Measurements from ENCODE around the gene CACNA2D4. TPM values are rescaled to one million over a fixed set of nuclear protein-coding genes. Genes with fewer than 3 reads are reported as not detected.

Gene CACNA2D4
- polyA plus RNA-seq, 3 donors: 17.8 to 87.7 (median 22.1) TPM

DNA sequence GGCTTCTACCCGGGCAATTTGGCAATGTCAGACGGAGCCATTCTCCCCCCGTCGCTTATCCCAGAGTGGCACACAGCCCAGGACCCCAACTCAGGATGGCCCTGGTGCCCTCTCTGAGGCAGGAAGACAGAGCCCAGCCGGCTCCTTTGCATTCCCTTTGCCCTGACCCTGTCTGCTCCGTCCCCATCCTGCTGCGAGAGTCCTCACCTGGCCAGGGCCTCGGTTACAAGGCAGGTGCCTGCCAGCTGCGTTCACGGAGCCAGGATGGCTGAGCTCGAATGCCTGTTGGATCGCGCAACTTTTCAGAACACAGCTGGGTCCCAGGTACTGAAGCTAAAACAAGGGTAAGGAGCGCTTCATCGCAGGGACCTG lies 79.5 kb downstream of the CACNA2D4 start:
- Histone ChIP-seq H3K4me3 (replicated peaks in 1 of 3; ENCODE audit: low read depth in 2 of 3, low read length in 3 of 3) (no peak overlapping the region), H2AFZ (ENCODE audit: insufficient read depth, low read depth, low read length, poor library complexity, severe bottlenecking) (no peak overlapping the region), H4K20me1 (ENCODE audit: insufficient read depth, low read length) (no peaks in the 10 kb centered on the region), H3K27me3 (ENCODE audit: control insufficient read depth in 2 of 2, insufficient read depth in 2 of 2, low read length in 2 of 2) (no peaks in the 10 kb centered on the region), H3K9me3 (replicated peaks in 1 of 2; ENCODE audit: control insufficient read depth in 1 of 2, insufficient read depth in 1 of 2, low read length in 2 of 2) (no peaks in the 10 kb centered on the region), H3K79me2 (ENCODE audit: insufficient read depth, low read length) (no peaks in the 10 kb centered on the region), H3K27ac (ENCODE audit: low read depth in 1 of 2, low read length in 2 of 2) (no peak overlapping the region), H3K9ac (ENCODE audit: insufficient read depth, low read length, poor library complexity, severe bottlenecking) (no peak overlapping the region), H3K4me2 (replicated peaks; ENCODE audit: extremely low read depth, low read length, poor library complexity, severe bottlenecking) (no peak overlapping the region), H3K4me1 (ENCODE audit: control insufficient read depth in 1 of 2, insufficient read depth in 2 of 2, low read length in 2 of 2) (peaks cover 14 to 22% of the 10 kb centered on the region in 2 donors), H3K36me3 (replicated peaks in 1 of 2; ENCODE audit: control insufficient read depth in 1 of 2, insufficient read depth in 2 of 2, low read length in 2 of 2) (no peaks in the 10 kb centered on the region)
- WGBS (ENCODE audit: insufficient coverage): 96% methylated on average over 15 of the region's 15 CpGs
- no peak for DNase-seq
- Mint-ChIP-seq H3K4me1 (peaks cover 28% of the 10 kb centered on the region), H3K27me3 (ENCODE audit: low read depth in 3 of 3) (peaks cover 3 to 6% (median 5%) of the 10 kb centered on the region in 3 donors), H3K9me3 (peaks cover 0 to 2% (median 0%) of the 10 kb centered on the region in 7 donors), H3K4me3 (no peak overlapping the region), H3K36me3 (no peaks in the 10 kb centered on the region), H3K27ac (no peak overlapping the region)
- TF ChIP-seq, protein P1, sequence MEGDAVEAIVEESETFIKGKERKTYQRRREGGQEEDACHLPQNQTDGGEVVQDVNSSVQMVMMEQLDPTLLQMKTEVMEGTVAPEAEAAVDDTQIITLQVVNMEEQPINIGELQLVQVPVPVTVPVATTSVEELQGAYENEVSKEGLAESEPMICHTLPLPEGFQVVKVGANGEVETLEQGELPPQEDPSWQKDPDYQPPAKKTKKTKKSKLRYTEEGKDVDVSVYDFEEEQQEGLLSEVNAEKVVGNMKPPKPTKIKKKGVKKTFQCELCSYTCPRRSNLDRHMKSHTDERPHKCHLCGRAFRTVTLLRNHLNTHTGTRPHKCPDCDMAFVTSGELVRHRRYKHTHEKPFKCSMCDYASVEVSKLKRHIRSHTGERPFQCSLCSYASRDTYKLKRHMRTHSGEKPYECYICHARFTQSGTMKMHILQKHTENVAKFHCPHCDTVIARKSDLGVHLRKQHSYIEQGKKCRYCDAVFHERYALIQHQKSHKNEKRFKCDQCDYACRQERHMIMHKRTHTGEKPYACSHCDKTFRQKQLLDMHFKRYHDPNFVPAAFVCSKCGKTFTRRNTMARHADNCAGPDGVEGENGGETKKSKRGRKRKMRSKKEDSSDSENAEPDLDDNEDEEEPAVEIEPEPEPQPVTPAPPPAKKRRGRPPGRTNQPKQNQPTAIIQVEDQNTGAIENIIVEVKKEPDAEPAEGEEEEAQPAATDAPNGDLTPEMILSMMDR (IDR thresholded peaks at IDR 0.05): no peak
- intact Hi-C loops (cut with micrococcal nuclease): no loop called here

DNA sequence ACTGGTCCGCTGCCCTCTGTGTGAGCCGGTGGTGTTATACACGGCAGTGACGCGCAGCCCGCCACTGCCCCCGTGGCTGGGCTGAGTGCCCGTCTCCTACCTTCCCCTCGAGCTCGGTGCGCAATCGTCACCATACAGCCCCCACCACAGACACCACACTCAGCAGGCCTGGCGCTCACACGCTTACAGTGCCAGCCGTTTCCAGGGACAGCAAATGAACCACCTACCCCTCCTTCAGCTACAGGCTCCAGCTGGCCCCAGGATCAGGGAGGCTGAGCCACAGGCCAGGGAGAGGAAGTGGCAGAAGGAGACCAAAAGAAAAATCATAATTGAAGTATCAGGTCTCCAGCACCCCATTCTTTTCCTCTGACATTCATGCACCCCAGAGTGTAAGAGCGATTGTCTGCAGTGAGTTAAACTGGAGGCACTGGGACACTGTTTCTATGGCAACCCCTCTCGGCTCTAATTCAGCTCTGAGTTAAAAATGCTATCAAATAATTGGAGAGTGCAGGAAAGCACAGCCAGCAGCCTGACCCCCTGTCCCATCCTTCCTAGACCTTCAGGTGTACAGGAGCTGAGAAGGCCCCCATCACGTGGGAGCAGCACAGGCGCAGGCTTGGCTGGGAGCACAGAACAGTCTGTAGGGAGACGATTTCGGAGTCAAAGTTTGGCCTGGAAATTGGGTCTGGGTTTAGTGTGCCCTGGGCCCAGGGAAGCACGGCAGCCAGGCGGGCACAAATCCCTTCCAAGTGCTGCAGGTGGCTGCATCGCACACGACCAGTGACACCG lies 80.1 kb downstream of the CACNA2D4 start:
- Histone ChIP-seq H3K36me3 (replicated peaks in 1 of 2; ENCODE audit: control insufficient read depth in 1 of 2, insufficient read depth in 2 of 2, low read length in 2 of 2) (no peaks in the 10 kb centered on the region), H3K79me2 (ENCODE audit: insufficient read depth, low read length) (no peaks in the 10 kb centered on the region), H3K4me2 (replicated peaks; ENCODE audit: extremely low read depth, low read length, poor library complexity, severe bottlenecking) (no peak overlapping the region), H3K27ac (ENCODE audit: low read depth in 1 of 2, low read length in 2 of 2) (no peak overlapping the region), H4K20me1 (ENCODE audit: insufficient read depth, low read length) (no peaks in the 10 kb centered on the region), H2AFZ (ENCODE audit: insufficient read depth, low read depth, low read length, poor library complexity, severe bottlenecking) (no peak overlapping the region), H3K4me1 (ENCODE audit: control insufficient read depth in 1 of 2, insufficient read depth in 2 of 2, low read length in 2 of 2) (peaks cover 14 to 22% of the 10 kb centered on the region in 2 donors), H3K4me3 (replicated peaks in 1 of 3; ENCODE audit: low read depth in 2 of 3, low read length in 3 of 3) (no peak overlapping the region), H3K9me3 (replicated peaks in 1 of 2; ENCODE audit: control insufficient read depth in 1 of 2, insufficient read depth in 1 of 2, low read length in 2 of 2) (no peaks in the 10 kb centered on the region), H3K27me3 (ENCODE audit: control insufficient read depth in 2 of 2, insufficient read depth in 2 of 2, low read length in 2 of 2) (peaks cover 0 to 2% of the 10 kb centered on the region in 2 donors), H3K9ac (ENCODE audit: insufficient read depth, low read length, poor library complexity, severe bottlenecking) (no peak overlapping the region)
- H3K27me3 Mint-ChIP-seq (ENCODE audit: low read depth in 3 of 3): peaks cover 4 to 11% (median 9%) of the 10 kb centered on the region in 3 donors
- no peak for DNase-seq
- peaks cover 0 to 2% (median 0%) of the 10 kb centered on the region in 7 donors for H3K9me3 Mint-ChIP-seq
- H3K4me3 Mint-ChIP-seq: no peak overlapping the region
- TF ChIP-seq, protein P1 (IDR thresholded peaks at IDR 0.05): no peak
- H3K4me1 Mint-ChIP-seq: peaks cover 28% of the 10 kb centered on the region
- H3K27ac Mint-ChIP-seq: peak overlapping the region in 2 of 7 donors; percentile 15 to 63
- WGBS (ENCODE audit: insufficient coverage): 77% methylated on average over 22 of the region's 26 CpGs
- intact Hi-C loops (cut with micrococcal nuclease): no loop called here
- no peaks in the 10 kb centered on the region for H3K36me3 Mint-ChIP-seq
